Right lobe of liver (tissue), 4 donors: ENCODE results near the gene ADNP2.

ENCODE experiments used
- POLR2A ChIP-seq: fragments of 450-650 bp; IDR thresholded peaks from one replicate; pipeline ENCODE4 v1.6.1; 2017; ENCODE audit warnings: antibody characterized with exemption, mild to moderate bottlenecking
- TF ChIP-seq, protein P1 (sequence below), 4 donors: fragments of 200-600 bp in 3 of 4; fragments of 450-650 bp in 1 of 4; IDR thresholded peaks; one replicate each; pipeline versions ENCODE4 v1.5.1 to v1.8.0; 2016 to 2022; ENCODE audit warnings: antibody characterized with exemption in 4 of 4, mild to moderate bottlenecking in 2 of 4
- donor health status: DM: no; HTN: no; CAD: no.
- donor health status: DM: no; HTN: no; CAD: no.
- donor health status: DM: no; HTN: yes; CAD: no.

DNA sequence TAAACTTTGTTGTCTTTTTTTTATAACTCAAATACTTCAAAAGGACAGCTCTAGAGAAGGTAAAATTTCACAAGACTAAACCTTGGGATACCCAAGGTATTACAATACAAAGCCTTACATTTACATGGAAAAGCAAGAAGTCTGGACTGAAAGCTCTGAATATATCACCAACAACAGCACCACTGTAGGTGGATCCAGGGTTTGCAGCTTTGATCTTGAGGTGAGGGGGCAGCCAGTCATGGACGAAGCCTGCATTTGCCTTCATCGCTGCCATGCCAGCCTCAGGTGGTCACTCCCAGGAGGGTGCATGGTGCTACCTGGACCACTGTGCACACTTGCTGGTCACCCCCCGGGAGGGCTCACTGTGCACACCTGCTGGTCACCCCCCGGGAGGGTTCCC, 38.2 kb upstream of the ADNP2 start:
- TF ChIP-seq, protein P1, sequence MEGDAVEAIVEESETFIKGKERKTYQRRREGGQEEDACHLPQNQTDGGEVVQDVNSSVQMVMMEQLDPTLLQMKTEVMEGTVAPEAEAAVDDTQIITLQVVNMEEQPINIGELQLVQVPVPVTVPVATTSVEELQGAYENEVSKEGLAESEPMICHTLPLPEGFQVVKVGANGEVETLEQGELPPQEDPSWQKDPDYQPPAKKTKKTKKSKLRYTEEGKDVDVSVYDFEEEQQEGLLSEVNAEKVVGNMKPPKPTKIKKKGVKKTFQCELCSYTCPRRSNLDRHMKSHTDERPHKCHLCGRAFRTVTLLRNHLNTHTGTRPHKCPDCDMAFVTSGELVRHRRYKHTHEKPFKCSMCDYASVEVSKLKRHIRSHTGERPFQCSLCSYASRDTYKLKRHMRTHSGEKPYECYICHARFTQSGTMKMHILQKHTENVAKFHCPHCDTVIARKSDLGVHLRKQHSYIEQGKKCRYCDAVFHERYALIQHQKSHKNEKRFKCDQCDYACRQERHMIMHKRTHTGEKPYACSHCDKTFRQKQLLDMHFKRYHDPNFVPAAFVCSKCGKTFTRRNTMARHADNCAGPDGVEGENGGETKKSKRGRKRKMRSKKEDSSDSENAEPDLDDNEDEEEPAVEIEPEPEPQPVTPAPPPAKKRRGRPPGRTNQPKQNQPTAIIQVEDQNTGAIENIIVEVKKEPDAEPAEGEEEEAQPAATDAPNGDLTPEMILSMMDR (IDR thresholded peaks at IDR 0.05) = no peak
- no peak for TF ChIP-seq POLR2A
